ENCODE measurements around the gene DDIT3. TPM values are rescaled to one million over a fixed set of nuclear protein-coding genes. Genes with fewer than 3 reads are reported as not detected.
A peak's percentile ranks its signal among the peaks of the same experiment; 100 is the strongest.

Gene DDIT3
- total and polyA plus RNA-seq, 7 experiments from 2014 or later: 15.9 to 124 (median 48.8) TPM

GRCh38 chr12:57548488-57548887, 28.2 kb upstream of the DDIT3 start:
- H3K27ac Mint-ChIP-seq: peak overlapping the region in 2 of 9 donors; percentile 29 to 46
- intact Hi-C loops (cut with micrococcal nuclease): no loop called here
- ChIA-PET CTCF (interaction anchor here (0.9 kb wide), 1 partner anchor 37 kb away, joined by 5 read pairs; no protein-coding TSS in a partner anchor), POLR2A (interaction anchor here (1.0 kb wide), 1 partner anchor 94 kb away, joined by 3 read pairs; no protein-coding TSS in a partner anchor)
- DNase-seq: no peak
- no peaks in the 10 kb centered on the region for H3K9me3 Mint-ChIP-seq
- peaks cover 28 to 62% (median 52%) of the 10 kb centered on the region in 7 donors for H3K4me1 Mint-ChIP-seq
- no peak for ATAC-seq
- peaks cover 0 to 4% (median 0%) of the 10 kb centered on the region in 3 experiments for H3K36me3 ChIP-seq (ENCODE audit: control insufficient read depth in 2 of 3, insufficient read depth in 3 of 3, low read length in 3 of 3)
- peaks cover 0 to 3% (median 0%) of the 10 kb centered on the region in 5 donors for H3K36me3 Mint-ChIP-seq
- no peak overlapping the region for H3K27ac ChIP-seq (ENCODE audit: low read depth, low read length)
- no peaks in the 10 kb centered on the region for H3K9me3 ChIP-seq (ENCODE audit: control insufficient read depth in 2 of 3, low read length in 3 of 3)
- H3K27me3 ChIP-seq (ENCODE audit: control insufficient read depth in 2 of 2, insufficient read depth in 2 of 2, low read length in 2 of 2): no peaks in the 10 kb centered on the region
- H3K27me3 Mint-ChIP-seq: peaks cover 0 to 28% (median 5%) of the 10 kb centered on the region in 5 donors
- no peak overlapping the region for H3K4me3 ChIP-seq (ENCODE audit: low read length)
- peaks cover 10 to 16% of the 10 kb centered on the region in 2 donors for H3K4me1 ChIP-seq (ENCODE audit: control insufficient read depth in 2 of 2, insufficient read depth in 2 of 2, low read length in 2 of 2)
- peak overlapping the region in 8 of 10 donors; percentile 21 to 83 (median 54) for H3K4me3 Mint-ChIP-seq

GRCh38 chr12:57548013-57548315, 27.6 kb upstream of the DDIT3 start:
- Histone ChIP-seq H3K36me3 (ENCODE audit: control insufficient read depth in 2 of 3, insufficient read depth in 3 of 3, low read length in 3 of 3) (peaks cover 0 to 4% (median 0%) of the 10 kb centered on the region in 3 experiments), H3K27me3 (ENCODE audit: control insufficient read depth in 2 of 2, insufficient read depth in 2 of 2, low read length in 2 of 2) (no peaks in the 10 kb centered on the region), H3K4me1 (ENCODE audit: control insufficient read depth in 2 of 2, insufficient read depth in 2 of 2, low read length in 2 of 2) (peaks cover 10 to 16% of the 10 kb centered on the region in 2 donors), H3K9me3 (ENCODE audit: control insufficient read depth in 2 of 3, low read length in 3 of 3) (no peaks in the 10 kb centered on the region), H3K4me3 (ENCODE audit: low read length) (no peak overlapping the region), H3K27ac (ENCODE audit: low read depth, low read length) (no peak overlapping the region)
- CTCF ChIA-PET: interaction anchor here (0.9 kb wide), 1 partner anchor 38 kb away, joined by 5 read pairs; no protein-coding TSS in a partner anchor
- ATAC-seq (no peak), DNase-seq (no peak)
- H3K27ac Mint-ChIP-seq: peak overlapping the region in 2 of 9 donors; percentile 86 to 89
- H3K36me3 Mint-ChIP-seq: peaks cover 0 to 5% (median 0%) of the 10 kb centered on the region in 5 donors
- H3K27me3 Mint-ChIP-seq: peaks cover 0 to 28% (median 0%) of the 10 kb centered on the region in 5 donors
- no peaks in the 10 kb centered on the region for H3K9me3 Mint-ChIP-seq
- intact Hi-C loops (cut with micrococcal nuclease): no loop called here
- H3K4me3 Mint-ChIP-seq: peak overlapping the region in 6 of 10 donors; percentile 88 to 100 (median 98)
- POLR2A ChIA-PET: interaction anchor here (1.0 kb wide), 1 partner anchor 93 kb away, joined by 3 read pairs; no protein-coding TSS in a partner anchor
- H3K4me1 Mint-ChIP-seq: peaks cover 28 to 64% (median 55%) of the 10 kb centered on the region in 7 donors

- Mint-ChIP-seq H3K27me3 (peaks cover 0 to 28% (median 0%) of the 10 kb centered on the region in 5 donors), H3K9me3 (no peaks in the 10 kb centered on the region), H3K4me1 (peaks cover 28 to 64% (median 55%) of the 10 kb centered on the region in 7 donors), H3K27ac (peak overlapping the region; percentile 85 to 96 (median 92)), H3K4me3 (peak overlapping the region; percentile 88 to 100 (median 98)), H3K36me3 (peaks cover 0 to 5% (median 0%) of the 10 kb centered on the region in 5 donors)
- intact Hi-C loops (cut with micrococcal nuclease): loop anchor here (1.0 to 2.0 kb wide), 7 partner anchors 27 to 194 kb away; partner anchors contain the start of genes DDIT3 (in 2 of the 2), GLI1 (in 2 of the 2) and PIP4K2C (in 2 of the 2)
- Histone ChIP-seq H3K27ac (ENCODE audit: low read depth, low read length) (peak overlapping the region; percentile 88), H3K4me1 (ENCODE audit: control insufficient read depth in 2 of 2, insufficient read depth in 2 of 2, low read length in 2 of 2) (peaks cover 10 to 16% of the 10 kb centered on the region in 2 donors), H3K36me3 (ENCODE audit: control insufficient read depth in 2 of 3, insufficient read depth in 3 of 3, low read length in 3 of 3) (peaks cover 0 to 4% (median 0%) of the 10 kb centered on the region in 3 experiments), H3K9me3 (ENCODE audit: control insufficient read depth in 2 of 3, low read length in 3 of 3) (no peaks in the 10 kb centered on the region), H3K27me3 (ENCODE audit: control insufficient read depth in 2 of 2, insufficient read depth in 2 of 2, low read length in 2 of 2) (no peaks in the 10 kb centered on the region), H3K4me3 (ENCODE audit: low read length) (peak overlapping the region; percentile 74)
- CTCF ChIA-PET: interaction anchor here (0.8 kb wide), 1 partner anchor 88 kb away, joined by 4 read pairs; no protein-coding TSS in a partner anchor
- POLR2A ChIA-PET: interaction anchor here (0.6 to 2.6 kb wide), 6 partner anchors 20 to 70 kb away, joined by 3 to 7 read pairs (median 4); partner anchors contain the start of gene DDIT3
- DNase-seq (no peak), ATAC-seq (no peak)
These were observed 27.1 kb upstream of the DDIT3 start for GRCh38 chr12:57547288-57548012.

GRCh38 chr12:57546438-57547287, 26.3 kb upstream of the DDIT3 start, which contains the start of gene DCTN2:
DCTN2 (minus strand) TSS chr12:57547192; CDS start chr12:57547063, 129 bp downstream.
- Histone ChIP-seq H3K4me1 (ENCODE audit: control insufficient read depth in 2 of 2, insufficient read depth in 2 of 2, low read length in 2 of 2) (peaks cover 10 to 16% of the 10 kb centered on the region in 2 donors), H3K4me3 (ENCODE audit: low read length) (peak within 1 kb of the TSS; percentile 74), H3K27ac (ENCODE audit: low read depth, low read length) (peak within 1 kb of the TSS; percentile 88), H3K36me3 (ENCODE audit: control insufficient read depth in 2 of 3, insufficient read depth in 3 of 3, low read length in 3 of 3) (peaks cover 0 to 4% (median 0%) of the 10 kb centered on the region in 3 experiments), H3K9me3 (ENCODE audit: control insufficient read depth in 2 of 3, low read length in 3 of 3) (no peaks in the 10 kb centered on the region), H3K27me3 (ENCODE audit: control insufficient read depth in 2 of 2, insufficient read depth in 2 of 2, low read length in 2 of 2) (no peaks in the 10 kb centered on the region)
- Mint-ChIP-seq H3K4me1 (peaks cover 28 to 64% (median 55%) of the 10 kb centered on the region in 7 donors), H3K9me3 (no peaks in the 10 kb centered on the region), H3K27ac (peak within 1 kb of the TSS; percentile 85 to 96 (median 92)), H3K36me3 (peaks cover 0 to 5% (median 0%) of the 10 kb centered on the region in 5 donors), H3K4me3 (peak within 1 kb of the TSS; percentile 88 to 100 (median 98)), H3K27me3 (peaks cover 0 to 28% (median 0%) of the 10 kb centered on the region in 5 donors)
- POLR2A ChIA-PET: interaction anchor here (0.6 to 2.6 kb wide), 11 partner anchors 20 to 151 kb away, joined by 3 to 7 read pairs (median 3); partner anchors contain the start of genes DDIT3 and GLI1
- CTCF ChIA-PET: interaction anchor here (0.8 kb wide), 1 partner anchor 88 kb away, joined by 4 read pairs; no protein-coding TSS in a partner anchor
- DNase-seq (peak; percentile 63 to 94 (median 88)), ATAC-seq (peak; percentile 98)
- intact Hi-C loops (cut with micrococcal nuclease): loop anchor here (1.0 to 2.0 kb wide), 7 partner anchors 26 to 195 kb away; partner anchors contain the start of genes DDIT3 (in 2 of the 2), GLI1 (in 2 of the 2) and PIP4K2C (in 2 of the 2)

- H3K9me3 Mint-ChIP-seq: no peaks in the 10 kb centered on the region
- H3K27me3 Mint-ChIP-seq: peaks cover 0 to 25% (median 0%) of the 10 kb centered on the region in 5 donors
- CTCF ChIA-PET: interaction anchor here (0.6 kb wide), 1 partner anchor 912 kb away, joined by 3 read pairs; no protein-coding TSS in a partner anchor
- POLR2A ChIA-PET: interaction anchor here (0.6 to 2.6 kb wide), 8 partner anchors 21 to 152 kb away, joined by 3 to 7 read pairs (median 4); partner anchors contain the start of genes DDIT3 and GLI1
- H3K4me3 Mint-ChIP-seq: peak overlapping the region; percentile 88 to 100 (median 98)
- ATAC-seq (no peak), DNase-seq (no peak)
- peak overlapping the region; percentile 74 for H3K4me3 ChIP-seq (ENCODE audit: low read length)
- H3K9me3 ChIP-seq (ENCODE audit: control insufficient read depth in 2 of 3, low read length in 3 of 3): no peaks in the 10 kb centered on the region
- peak overlapping the region; percentile 88 for H3K27ac ChIP-seq (ENCODE audit: low read depth, low read length)
- H3K4me1 Mint-ChIP-seq: peaks cover 28 to 65% (median 49%) of the 10 kb centered on the region in 7 donors
- intact Hi-C loops (cut with micrococcal nuclease): loop anchor here in 1 of 2 donors (1.0 to 2.0 kb wide), 2 partner anchors 45 to 59 kb away; partner anchors contain the start of gene PIP4K2C
- H3K36me3 ChIP-seq (ENCODE audit: control insufficient read depth in 2 of 3, insufficient read depth in 3 of 3, low read length in 3 of 3): peaks cover 0 to 4% (median 0%) of the 10 kb centered on the region in 3 experiments
- peaks cover 0 to 5% (median 0%) of the 10 kb centered on the region in 5 donors for H3K36me3 Mint-ChIP-seq
- H3K27ac Mint-ChIP-seq: peak overlapping the region; percentile 85 to 96 (median 92)
- H3K27me3 ChIP-seq (ENCODE audit: control insufficient read depth in 2 of 2, insufficient read depth in 2 of 2, low read length in 2 of 2): no peaks in the 10 kb centered on the region
- peaks cover 10 to 16% of the 10 kb centered on the region in 2 donors for H3K4me1 ChIP-seq (ENCODE audit: control insufficient read depth in 2 of 2, insufficient read depth in 2 of 2, low read length in 2 of 2)
These were observed 25.6 kb upstream of the DDIT3 start for GRCh38 chr12:57545809-57546437.
